ENCODE results near the gene ZNF791.

Gene ZNF791

DNA sequence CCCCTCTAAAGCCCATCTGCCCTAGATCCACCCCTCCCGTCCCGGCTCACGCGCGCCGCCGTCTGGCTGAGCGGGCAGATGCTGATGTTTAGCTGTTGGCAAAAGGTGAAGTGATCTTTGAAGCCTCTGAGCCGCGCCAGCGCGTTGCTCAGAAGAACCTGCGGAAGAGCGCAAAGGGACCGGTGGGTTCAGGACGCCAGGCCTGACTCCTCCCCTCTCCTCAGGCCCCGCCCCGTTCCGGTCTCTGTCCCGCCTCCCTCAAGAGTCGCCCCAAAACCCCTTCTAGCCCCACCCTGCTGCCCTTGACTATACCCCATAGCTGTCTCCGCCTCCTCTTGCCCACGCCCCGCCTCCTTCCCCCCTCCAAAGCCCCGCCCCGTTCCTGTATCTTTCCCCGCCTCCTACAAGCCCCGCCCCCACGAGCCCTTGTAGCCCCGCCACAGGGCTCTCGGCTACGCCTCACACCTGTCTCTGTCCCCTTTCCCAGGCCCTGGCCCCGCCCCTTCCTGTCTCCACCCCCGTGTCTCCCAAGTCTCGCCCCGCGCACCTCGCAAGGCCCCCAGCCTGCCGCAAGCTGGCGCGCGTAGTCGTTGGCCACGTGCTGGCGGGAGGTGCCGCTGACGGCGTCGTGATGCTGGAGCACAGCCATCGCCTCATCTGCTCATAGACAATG lies 46.3 kb downstream of the ZNF791 start:
- TF ChIP-seq TAF1 (IDR thresholded peaks at IDR 0.05; ENCODE audit: borderline replicate concordance, low read depth, low read length) (no peak), POLR2AphosphoS5 (IDR thresholded peaks at IDR 0.05; ENCODE audit: low read depth, low read length) (no peak), POLR2A (IDR thresholded peaks at IDR 0.05; ENCODE audit: low read depth, low read length) (no peak)
- DNase-seq (ENCODE audit: insufficient read length) (no peak), FAIRE-seq (no peak)

DNA sequence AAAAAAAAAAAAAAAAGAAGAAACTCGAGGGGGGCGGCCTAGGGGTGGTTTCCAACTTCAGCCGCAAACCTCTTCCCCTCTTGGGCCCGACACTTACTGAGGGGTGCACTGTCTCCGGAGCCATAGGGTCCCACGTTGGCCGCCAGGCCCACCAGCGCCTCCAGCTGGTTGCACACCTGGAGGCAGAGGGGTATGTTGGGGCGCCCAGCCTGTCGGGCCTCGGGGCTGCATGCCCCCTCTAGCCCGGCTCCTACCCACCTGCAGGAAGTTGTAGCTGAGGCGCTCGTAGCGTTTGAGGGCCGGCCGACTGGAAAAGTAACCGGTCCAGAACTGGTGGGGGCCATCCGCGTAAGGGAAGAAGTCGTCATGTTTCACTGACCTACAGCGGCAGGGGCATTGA lies 47.2 kb downstream of the ZNF791 start:
- no peak for DNase-seq (ENCODE audit: insufficient read length)
- no peak for TF ChIP-seq POLR2A (IDR thresholded peaks at IDR 0.05; ENCODE audit: low read depth, low read length)
- TF ChIP-seq POLR2AphosphoS5 (IDR thresholded peaks at IDR 0.05; ENCODE audit: low read depth, low read length), result no peak
- no peak for FAIRE-seq

DNA sequence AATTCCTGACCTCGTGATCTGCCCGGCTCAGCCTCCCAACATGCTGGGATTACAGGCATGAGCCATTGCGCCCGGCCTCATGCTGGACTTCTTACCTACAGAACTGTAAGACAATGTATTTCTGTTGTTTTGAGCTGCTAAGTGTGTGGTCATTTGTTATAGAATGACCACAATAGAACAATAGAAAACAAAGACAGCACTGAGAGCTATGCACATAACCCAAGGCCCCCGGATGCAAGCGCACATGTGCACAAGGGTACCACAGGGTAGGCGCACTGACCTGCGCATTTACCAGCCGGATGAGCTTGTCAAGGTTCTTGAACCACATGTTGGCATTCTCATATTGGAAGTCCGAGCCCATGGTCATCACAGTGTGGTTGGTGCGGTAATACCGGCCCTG lies 50.3 kb downstream of the ZNF791 start:
- TF ChIP-seq TAF1 (IDR thresholded peaks at IDR 0.05; ENCODE audit: borderline replicate concordance, low read depth, low read length), result no peak
- no peak for TF ChIP-seq POLR2AphosphoS5 (IDR thresholded peaks at IDR 0.05; ENCODE audit: low read depth, low read length)
- no peak for TF ChIP-seq POLR2A (IDR thresholded peaks at IDR 0.05; ENCODE audit: low read depth, low read length)
- FAIRE-seq, result no peak

DNA sequence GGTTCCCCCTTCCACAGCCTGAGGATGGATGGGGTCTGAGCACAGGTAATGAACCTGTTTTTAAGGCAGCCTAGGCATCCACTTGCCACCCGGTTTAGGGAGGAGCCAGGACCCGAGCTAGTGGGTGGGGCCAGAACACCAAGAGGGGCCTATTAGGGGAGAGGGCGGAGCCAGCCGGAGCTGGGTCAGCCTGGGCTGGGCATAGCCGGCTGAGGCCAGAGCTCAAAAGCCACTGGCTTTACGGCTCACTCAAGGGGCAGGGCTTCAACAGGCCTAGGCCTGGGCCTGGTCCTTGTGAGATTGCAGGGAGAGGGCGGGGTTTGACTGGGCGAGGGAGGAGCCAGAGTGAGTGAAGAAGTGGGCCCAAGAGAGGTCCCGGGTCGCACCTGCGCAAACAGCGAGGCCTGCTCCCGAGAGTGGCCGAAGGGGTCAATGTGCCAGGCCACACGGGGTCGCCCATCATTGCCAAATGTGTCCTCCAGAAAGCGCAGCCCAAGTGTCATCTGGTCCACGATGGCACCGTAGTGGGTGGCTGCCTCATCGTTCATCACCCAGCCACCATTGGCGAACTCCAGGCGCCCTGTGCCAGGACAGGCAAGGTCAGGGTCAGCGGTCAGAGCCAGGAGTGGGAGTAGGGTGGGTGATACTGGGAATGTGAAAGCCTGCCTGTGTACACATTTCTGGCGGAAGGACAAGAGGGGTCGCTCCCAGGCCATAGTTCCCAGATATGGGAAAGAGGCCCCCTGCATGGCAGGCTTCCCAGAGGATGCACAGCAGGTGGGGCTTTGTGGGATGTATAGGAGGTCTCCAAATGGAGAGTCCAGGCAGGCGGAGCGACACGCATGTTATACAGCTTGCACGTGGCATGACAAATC lies 53.9 kb downstream of the ZNF791 start:
- no peak for FAIRE-seq
- no peak for DNase-seq (ENCODE audit: insufficient read length)
- TF ChIP-seq POLR2AphosphoS5 (IDR thresholded peaks at IDR 0.05; ENCODE audit: low read depth, low read length), result no peak
- TF ChIP-seq POLR2A (IDR thresholded peaks at IDR 0.05; ENCODE audit: low read depth, low read length), result 0 out of 2 replicates have a peak, but pooled peaks have one; percentile 28

More for the DNA sequence above, 50.3 kb downstream of the ZNF791 start:
- no peak for DNase-seq (ENCODE audit: insufficient read length)

DNA sequence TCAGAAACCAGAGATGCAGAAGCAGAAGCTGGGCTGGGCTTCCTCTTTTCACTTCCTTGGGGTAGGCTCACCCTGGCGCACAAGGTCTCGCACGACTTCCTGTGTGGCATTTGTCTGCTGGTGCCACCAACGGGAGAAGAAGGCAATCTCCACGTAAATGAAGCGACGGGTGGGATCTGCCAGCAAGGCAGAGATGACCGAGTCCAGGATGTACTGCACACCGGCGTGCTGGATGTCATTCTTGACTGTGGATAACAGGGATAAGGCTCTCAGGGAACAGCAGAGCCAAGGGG lies 54.5 kb downstream of the ZNF791 start:
- DNase-seq (ENCODE audit: insufficient read length) (peak; percentile 73), FAIRE-seq (peak; percentile 91)
- no peak for TF ChIP-seq POLR2A (IDR thresholded peaks at IDR 0.05; ENCODE audit: low read depth, low read length)
- TF ChIP-seq TAF1 (IDR thresholded peaks at IDR 0.05; ENCODE audit: borderline replicate concordance, low read depth, low read length), result 0 out of 2 replicates have a peak, but pooled peaks have one; percentile 22

DNA sequence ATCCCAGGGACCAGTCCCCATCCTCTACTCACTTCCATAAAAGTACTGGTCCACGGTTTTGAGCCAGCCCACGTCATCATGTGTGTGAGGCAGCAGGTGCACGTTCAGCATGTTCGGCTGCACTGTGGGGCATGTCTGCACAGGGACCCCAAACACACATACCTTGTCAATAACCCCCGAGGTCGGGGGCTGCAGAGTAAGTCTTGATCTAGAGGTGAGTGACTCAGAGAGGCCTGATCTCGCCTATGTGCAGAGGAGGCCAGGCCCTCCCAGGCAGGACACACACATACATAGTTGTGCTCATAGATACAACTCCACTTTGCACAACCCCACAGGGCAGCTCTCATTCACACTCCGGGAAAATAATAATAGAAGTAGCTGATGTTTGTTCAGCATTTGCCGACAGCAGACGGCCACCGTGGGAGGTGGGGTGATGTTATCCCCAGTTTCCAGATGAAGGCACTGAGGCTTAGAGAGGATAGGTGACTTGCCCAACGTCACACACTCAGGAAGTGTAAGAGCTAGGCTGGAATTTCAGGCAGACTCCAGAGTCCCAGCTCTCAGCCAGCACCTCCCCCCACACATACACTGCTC lies 55.0 kb downstream of the ZNF791 start:
- TF ChIP-seq POLR2A (IDR thresholded peaks at IDR 0.05; ENCODE audit: low read depth, low read length) (no peak), TAF1 (IDR thresholded peaks at IDR 0.05; ENCODE audit: borderline replicate concordance, low read depth, low read length) (no peak)
- DNase-seq (ENCODE audit: insufficient read length), result no peak
- peak; percentile 53 for FAIRE-seq

DNA sequence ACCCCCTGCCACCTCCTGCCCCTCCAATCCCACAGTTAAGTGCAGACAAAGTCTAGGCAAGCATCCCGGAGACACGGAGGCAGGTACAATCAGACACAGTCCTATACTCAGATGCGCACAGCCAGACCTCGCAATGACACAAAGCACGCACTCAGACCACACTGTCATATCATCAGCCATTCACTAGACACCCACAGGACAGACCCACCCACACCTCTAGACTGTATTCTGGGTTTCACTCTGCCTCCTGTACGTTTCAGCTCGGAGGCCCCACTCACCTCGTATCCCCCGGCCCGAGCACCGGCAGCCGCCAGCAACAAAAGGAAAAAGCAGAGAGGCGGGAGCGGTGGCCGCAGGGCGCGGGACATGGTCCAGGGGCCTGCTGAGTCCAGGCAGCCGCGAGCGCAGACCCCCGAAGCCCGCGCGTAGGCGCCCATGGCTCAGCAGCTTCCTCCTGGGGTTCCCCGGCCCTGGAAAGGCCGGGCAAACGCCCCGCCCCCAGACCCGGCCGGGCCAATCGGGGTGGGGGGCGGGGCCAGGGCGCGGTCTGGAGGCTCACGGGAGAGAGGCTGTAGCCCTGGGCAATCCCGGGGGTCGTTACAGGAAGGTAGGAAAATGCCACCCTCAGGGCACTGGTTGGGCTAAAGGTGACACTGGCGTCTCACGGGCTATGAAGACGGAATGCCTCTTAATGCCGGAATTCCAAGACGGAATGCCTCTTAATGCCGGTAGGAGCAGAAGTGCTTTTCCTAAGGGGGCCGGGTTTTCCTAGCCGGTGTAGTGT lies 55.7 kb downstream of the ZNF791 start, which contains the start of the genes MAN2B1 and WDR83:
Gene MAN2B1, minus strand, starts transcription at position 478 of the 784 bp plus-strand sequence. Its CDS starts 41 bp downstream, at position 437.
Gene WDR83, plus strand, starts transcription at position 543 of the 784 bp plus-strand sequence. CDS start 2,984 bp downstream, outside the sequence.
- FAIRE-seq (peak; percentile 92), DNase-seq (ENCODE audit: insufficient read length) (peak; percentile 96)
- peak; percentile 75; the same call in 1 of the 2 replicates for TF ChIP-seq POLR2A (IDR thresholded peaks at IDR 0.05; ENCODE audit: low read depth, low read length)
- peak; percentile 71; the same call in 1 of the 2 replicates for TF ChIP-seq TAF1 (IDR thresholded peaks at IDR 0.05; ENCODE audit: borderline replicate concordance, low read depth, low read length)
- peak; percentile 52; the same call in 1 of the 2 replicates for TF ChIP-seq POLR2AphosphoS5 (IDR thresholded peaks at IDR 0.05; ENCODE audit: low read depth, low read length)

DNA sequence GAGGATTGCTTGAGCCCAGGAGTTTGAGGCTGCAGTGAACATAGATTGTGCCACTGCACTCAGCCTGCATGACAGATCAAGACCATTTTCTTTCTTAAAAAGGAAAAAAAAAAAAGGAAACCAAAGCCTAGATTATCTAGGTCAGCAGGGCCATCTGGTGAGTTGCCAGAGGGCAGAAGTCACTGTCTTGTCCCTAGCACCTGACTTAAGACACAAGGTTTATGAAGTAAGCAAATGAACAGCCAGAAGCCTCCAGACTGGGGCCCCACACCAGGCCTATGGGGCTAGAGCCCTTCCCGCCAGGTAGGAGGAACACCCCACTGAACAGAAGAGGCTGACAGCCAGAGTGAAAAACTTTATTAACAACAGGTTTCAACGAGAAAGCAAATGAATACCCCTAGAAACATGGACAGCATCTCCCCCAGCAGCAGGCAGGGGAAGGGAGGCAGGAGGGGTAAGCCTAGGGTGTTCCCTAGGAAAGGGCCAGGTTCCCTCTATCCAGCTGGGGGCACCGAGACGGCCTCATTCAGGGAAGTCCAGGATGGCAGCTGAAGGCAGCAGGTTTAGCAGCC lies 57.1 kb downstream of the ZNF791 start:
- FAIRE-seq, result no peak
- DNase-seq (ENCODE audit: insufficient read length), result no peak
- TF ChIP-seq POLR2AphosphoS5 (IDR thresholded peaks at IDR 0.05; ENCODE audit: low read depth, low read length) (no peak), TAF1 (IDR thresholded peaks at IDR 0.05; ENCODE audit: borderline replicate concordance, low read depth, low read length) (no peak), POLR2A (IDR thresholded peaks at IDR 0.05; ENCODE audit: low read depth, low read length) (no peak)

DNA sequence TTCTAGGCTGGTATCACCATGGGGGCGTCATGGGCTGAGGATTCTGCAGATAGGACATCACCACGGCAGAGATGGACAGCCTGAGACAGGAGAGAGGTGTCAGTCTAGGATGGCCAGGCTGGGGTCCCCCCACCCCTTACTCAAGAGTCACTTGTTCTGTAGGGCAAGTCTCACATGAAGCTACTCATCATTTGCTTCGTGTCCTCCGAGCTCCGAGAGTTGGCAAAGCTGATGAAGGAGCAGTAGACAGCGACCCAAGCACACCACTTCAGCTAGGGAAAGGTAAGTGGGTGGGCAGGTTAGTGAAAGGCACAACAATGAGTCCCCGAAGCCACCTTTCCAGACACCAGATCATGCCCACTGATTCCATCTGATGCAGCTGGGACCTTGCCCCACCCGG lies 57.6 kb downstream of the ZNF791 start:
- no peak for TF ChIP-seq POLR2A (IDR thresholded peaks at IDR 0.05; ENCODE audit: low read depth, low read length)
- TF ChIP-seq TAF1 (IDR thresholded peaks at IDR 0.05; ENCODE audit: borderline replicate concordance, low read depth, low read length), result no peak
- TF ChIP-seq POLR2AphosphoS5 (IDR thresholded peaks at IDR 0.05; ENCODE audit: low read depth, low read length), result no peak
- no peak for DNase-seq (ENCODE audit: insufficient read length)
- FAIRE-seq, result no peak

DNA sequence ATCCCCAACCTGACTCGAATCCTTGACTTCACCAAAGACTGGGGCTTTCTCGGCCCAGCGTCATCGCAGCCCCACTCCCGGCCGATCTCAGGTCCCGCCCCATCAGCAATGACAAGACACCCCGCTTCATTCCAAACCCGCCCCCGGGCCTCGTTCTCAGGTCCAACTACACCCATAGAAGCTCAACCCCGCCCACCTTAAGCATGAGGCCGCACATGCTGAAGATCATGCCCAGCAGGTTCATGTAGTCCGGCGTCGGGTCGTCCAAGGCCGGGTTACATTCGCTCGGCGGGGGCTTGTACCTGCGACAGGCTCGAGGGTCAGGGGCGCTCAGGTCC lies 58.2 kb downstream of the ZNF791 start:
- no peak for FAIRE-seq
- TF ChIP-seq POLR2A (IDR thresholded peaks at IDR 0.05; ENCODE audit: low read depth, low read length) (no peak), POLR2AphosphoS5 (IDR thresholded peaks at IDR 0.05; ENCODE audit: low read depth, low read length) (no peak), TAF1 (IDR thresholded peaks at IDR 0.05; ENCODE audit: borderline replicate concordance, low read depth, low read length) (no peak)
- no peak for DNase-seq (ENCODE audit: insufficient read length)
